Measurements from ENCODE around the gene CHAF1A. TPM values are rescaled to one million over a fixed set of nuclear protein-coding genes. Genes with fewer than 3 reads are reported as not detected.

CHAF1A gene, protein sequence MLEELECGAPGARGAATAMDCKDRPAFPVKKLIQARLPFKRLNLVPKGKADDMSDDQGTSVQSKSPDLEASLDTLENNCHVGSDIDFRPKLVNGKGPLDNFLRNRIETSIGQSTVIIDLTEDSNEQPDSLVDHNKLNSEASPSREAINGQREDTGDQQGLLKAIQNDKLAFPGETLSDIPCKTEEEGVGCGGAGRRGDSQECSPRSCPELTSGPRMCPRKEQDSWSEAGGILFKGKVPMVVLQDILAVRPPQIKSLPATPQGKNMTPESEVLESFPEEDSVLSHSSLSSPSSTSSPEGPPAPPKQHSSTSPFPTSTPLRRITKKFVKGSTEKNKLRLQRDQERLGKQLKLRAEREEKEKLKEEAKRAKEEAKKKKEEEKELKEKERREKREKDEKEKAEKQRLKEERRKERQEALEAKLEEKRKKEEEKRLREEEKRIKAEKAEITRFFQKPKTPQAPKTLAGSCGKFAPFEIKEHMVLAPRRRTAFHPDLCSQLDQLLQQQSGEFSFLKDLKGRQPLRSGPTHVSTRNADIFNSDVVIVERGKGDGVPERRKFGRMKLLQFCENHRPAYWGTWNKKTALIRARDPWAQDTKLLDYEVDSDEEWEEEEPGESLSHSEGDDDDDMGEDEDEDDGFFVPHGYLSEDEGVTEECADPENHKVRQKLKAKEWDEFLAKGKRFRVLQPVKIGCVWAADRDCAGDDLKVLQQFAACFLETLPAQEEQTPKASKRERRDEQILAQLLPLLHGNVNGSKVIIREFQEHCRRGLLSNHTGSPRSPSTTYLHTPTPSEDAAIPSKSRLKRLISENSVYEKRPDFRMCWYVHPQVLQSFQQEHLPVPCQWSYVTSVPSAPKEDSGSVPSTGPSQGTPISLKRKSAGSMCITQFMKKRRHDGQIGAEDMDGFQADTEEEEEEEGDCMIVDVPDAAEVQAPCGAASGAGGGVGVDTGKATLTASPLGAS
- polyA plus RNA-seq (2013, experiment 1 of 2): 70.0 TPM
- polyA plus RNA-seq (2013, experiment 2 of 2): 65.6 TPM

DNA sequence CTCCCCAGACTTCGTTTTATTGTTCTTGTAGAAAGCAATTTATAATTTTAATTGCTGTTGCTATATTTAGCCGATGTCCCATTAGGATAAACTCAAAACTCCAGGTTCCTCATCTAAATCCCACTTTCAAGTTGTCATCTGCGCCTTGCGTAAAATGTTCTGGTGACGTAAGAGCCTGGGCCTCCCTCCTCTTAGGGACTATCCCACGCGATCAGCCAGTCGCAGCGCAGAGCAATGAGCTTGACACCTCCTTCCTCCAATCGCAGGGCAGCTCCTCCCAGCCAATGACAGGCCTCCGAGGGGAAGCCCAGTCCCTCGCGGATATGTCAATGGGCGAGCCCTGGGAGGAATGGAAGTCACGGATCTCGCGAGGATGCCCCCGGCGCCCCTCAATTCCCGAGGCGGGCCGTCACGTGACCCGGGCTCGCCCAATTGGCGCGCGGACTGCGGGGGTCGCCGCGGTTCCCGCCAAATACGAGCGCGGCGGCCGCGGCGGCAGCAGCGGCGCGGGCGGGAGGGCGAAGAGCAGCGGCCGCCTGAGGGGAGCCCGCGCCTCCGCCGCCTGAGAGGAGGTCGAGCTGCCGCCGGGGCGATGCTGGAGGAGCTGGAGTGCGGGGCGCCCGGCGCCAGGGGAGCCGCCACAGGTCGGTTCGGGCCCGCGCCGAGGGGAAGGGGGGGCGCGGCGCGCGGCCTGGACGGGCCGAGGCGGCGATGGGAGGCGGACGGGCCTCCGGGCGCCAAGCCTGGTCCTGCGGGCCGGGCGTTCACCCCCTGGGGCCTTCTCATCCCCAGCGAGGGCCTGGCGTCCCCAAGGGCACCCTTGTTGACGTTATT lies at the start of gene CHAF1A:
CHAF1A (plus strand) TSS at position 470 of the 834 bp plus-strand sequence; CDS start at position 593, 123 bp downstream.
- Histone ChIP-seq H3K36me3 (ENCODE audit: insufficient read depth, low read length) (peaks cover 34% of the 10 kb centered on the region), H3K27me3 (ENCODE audit: insufficient read depth, low read length) (no peaks in the 10 kb centered on the region), H3K4me3 (ENCODE audit: low read length) (peak within 1 kb of the TSS; percentile 89), H3K27ac (ENCODE audit: low read depth, low read length) (peak within 1 kb of the TSS; percentile 93), H3K9ac (ENCODE audit: low read depth, low read length) (peak within 1 kb of the TSS; percentile 99), H3K9me3 (ENCODE audit: insufficient read depth, low read depth, low read length) (no peaks in the 10 kb centered on the region), H3K4me1 (ENCODE audit: insufficient read depth, low read length) (peaks cover 25% of the 10 kb centered on the region)
- WGBS: 1% methylated on average over 83 of the region's 84 CpGs

DNA sequence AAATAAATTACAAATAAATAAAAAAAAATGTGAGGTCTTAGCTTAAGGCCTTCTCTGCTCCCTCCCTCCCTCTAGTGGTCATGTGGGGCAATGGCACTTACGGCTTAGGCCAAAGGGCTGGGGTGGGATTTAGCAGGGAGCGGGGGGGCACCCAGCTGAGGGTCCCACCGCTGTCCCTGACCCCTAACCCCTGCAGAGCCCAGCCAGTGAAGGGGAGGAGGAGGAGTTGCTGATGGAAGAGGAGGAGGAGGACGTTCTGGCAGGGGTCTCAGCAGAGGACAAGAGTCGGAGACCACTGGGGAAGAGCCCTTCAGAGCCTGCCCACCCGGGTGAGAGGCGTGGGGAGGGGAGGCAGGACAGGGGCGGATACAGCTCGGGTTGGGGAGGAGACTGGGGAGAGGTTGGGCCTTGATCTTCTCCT lies 49.7 kb upstream of the CHAF1A start:
- Histone ChIP-seq H3K27me3 (ENCODE audit: insufficient read depth, low read length) (no peaks in the 10 kb centered on the region), H3K9ac (ENCODE audit: low read depth, low read length) (no peak overlapping the region), H3K4me1 (ENCODE audit: insufficient read depth, low read length) (no peaks in the 10 kb centered on the region), H3K9me3 (ENCODE audit: insufficient read depth, low read depth, low read length) (no peaks in the 10 kb centered on the region), H3K27ac (ENCODE audit: low read depth, low read length) (no peak overlapping the region), H3K4me3 (ENCODE audit: low read length) (no peak overlapping the region), H3K36me3 (ENCODE audit: insufficient read depth, low read length) (peaks cover 38% of the 10 kb centered on the region)
- WGBS: 63% methylated on average over 8 of the region's 9 CpGs

DNA sequence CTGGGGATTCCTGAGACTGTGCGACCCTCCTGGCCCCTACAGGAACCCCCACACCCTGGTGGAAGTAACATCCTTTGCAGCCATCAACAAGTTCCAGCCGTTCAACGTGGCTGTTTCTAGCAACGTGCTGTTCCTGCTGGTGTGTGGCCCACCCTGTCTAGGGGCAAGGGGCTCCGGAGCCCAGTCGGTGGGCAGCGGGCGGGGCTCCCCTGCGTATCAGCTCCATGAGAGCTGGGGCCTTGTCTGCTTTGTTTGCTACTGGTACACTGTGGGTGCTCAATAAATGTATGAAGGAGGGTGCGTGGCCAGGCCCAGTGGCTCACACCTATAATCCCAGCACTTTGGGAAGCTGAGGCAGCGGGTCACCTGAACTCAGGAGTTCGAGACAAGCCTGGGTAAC lies 48.2 kb upstream of the CHAF1A start:
- no peaks in the 10 kb centered on the region for H3K9me3 ChIP-seq (ENCODE audit: insufficient read depth, low read depth, low read length)
- H3K27ac ChIP-seq (ENCODE audit: low read depth, low read length): no peak overlapping the region
- H3K4me3 ChIP-seq (ENCODE audit: low read length): no peak overlapping the region
- 94% methylated on average over 12 of the region's 12 CpGs for WGBS
- no peaks in the 10 kb centered on the region for H3K27me3 ChIP-seq (ENCODE audit: insufficient read depth, low read length)
- no peaks in the 10 kb centered on the region for H3K4me1 ChIP-seq (ENCODE audit: insufficient read depth, low read length)
- H3K36me3 ChIP-seq (ENCODE audit: insufficient read depth, low read length): peaks cover 42% of the 10 kb centered on the region
- no peak overlapping the region for H3K9ac ChIP-seq (ENCODE audit: low read depth, low read length)

DNA sequence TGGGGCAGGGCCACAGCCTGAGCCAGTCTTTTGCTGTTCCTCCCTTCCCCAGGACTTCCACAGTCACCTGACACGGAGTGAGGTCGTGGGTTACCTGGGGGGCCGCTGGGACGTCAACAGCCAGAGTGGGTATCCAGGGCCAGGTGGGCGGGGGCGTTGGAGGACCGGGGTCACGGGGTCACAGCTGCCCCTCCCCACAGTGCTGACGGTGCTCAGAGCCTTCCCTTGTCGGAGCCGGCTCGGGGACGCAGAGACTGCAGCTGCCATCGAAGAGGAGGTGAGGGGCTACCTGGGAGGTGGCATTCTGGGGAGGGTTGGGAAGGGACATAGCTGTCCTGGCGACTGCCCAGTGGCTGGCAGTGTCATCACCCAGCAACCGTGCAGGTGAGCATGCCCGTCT lies 47.5 kb upstream of the CHAF1A start:
- no peaks in the 10 kb centered on the region for H3K4me1 ChIP-seq (ENCODE audit: insufficient read depth, low read length)
- WGBS: 93% methylated on average over 17 of the region's 17 CpGs
- no peak overlapping the region for H3K27ac ChIP-seq (ENCODE audit: low read depth, low read length)
- H3K36me3 ChIP-seq (ENCODE audit: insufficient read depth, low read length): peaks cover 44% of the 10 kb centered on the region
- no peak overlapping the region for H3K4me3 ChIP-seq (ENCODE audit: low read length)
- H3K9me3 ChIP-seq (ENCODE audit: insufficient read depth, low read depth, low read length): no peaks in the 10 kb centered on the region
- H3K9ac ChIP-seq (ENCODE audit: low read depth, low read length): no peak overlapping the region
- no peaks in the 10 kb centered on the region for H3K27me3 ChIP-seq (ENCODE audit: insufficient read depth, low read length)

DNA sequence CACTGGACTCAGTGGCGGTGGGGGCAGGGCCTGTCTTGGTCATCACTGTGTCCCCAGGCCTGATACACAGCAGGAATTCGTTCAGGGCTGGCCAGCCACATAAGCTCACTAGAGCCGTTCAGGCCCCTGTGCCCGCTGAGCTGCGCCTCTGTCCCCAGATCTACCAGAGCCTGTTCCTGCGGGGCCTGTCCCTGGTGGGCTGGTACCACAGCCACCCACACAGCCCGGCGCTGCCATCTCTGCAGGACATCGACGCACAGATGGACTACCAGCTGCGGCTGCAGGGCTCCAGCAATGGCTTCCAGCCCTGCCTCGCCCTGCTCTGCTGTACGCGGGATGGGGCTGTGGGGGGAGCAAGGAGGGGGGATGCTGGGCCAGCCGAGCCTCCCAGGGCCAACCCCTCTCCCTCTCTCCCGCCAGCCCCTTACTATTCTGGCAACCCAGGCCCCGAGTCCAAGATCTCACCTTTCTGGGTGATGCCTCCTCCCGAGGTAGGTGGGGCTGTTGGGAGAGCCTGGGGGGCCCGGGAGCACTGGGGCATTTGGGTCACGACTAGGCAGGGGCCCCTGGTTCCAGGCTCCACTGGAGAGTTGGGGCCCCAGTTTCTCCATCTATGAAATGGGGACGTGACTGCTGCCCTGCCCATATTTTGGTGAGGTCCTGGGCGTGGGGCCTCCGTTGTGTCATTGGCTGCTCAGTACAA lies 45.2 kb upstream of the CHAF1A start:
- 95% methylated on average over 23 of the region's 23 CpGs for WGBS
- Histone ChIP-seq H3K9me3 (ENCODE audit: insufficient read depth, low read depth, low read length) (no peaks in the 10 kb centered on the region), H3K36me3 (ENCODE audit: insufficient read depth, low read length) (peaks cover 49% of the 10 kb centered on the region)

DNA sequence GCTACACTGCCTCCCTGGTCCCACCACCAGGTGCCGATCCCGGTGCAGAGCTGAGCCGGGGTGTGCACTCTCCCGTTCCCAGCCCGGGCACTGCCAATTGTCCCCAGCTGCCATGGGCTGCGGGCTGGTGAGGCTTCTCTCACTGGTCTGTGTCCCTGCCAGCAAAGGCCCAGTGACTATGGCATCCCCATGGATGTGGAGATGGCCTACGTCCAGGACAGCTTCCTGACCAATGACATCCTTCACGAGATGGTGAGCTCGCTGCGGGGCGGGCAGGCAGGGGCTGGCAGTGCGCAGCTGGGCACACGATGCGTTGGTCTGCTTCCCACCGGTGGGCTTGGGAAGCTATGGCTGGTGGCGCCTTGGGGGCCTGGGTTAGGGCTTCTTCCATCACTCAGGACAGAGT lies 44.5 kb upstream of the CHAF1A start:
- Histone ChIP-seq H3K4me3 (ENCODE audit: low read length) (no peak overlapping the region), H3K36me3 (ENCODE audit: insufficient read depth, low read length) (peaks cover 51% of the 10 kb centered on the region), H3K9me3 (ENCODE audit: insufficient read depth, low read depth, low read length) (no peaks in the 10 kb centered on the region), H3K9ac (ENCODE audit: low read depth, low read length) (no peak overlapping the region), H3K4me1 (ENCODE audit: insufficient read depth, low read length) (no peaks in the 10 kb centered on the region), H3K27ac (ENCODE audit: low read depth, low read length) (no peak overlapping the region), H3K27me3 (ENCODE audit: insufficient read depth, low read length) (no peaks in the 10 kb centered on the region)
- 94% methylated on average over 16 of the region's 16 CpGs for WGBS

More for the DNA sequence above, 45.2 kb upstream of the CHAF1A start:
- Histone ChIP-seq H3K4me3 (ENCODE audit: low read length) (no peak overlapping the region), H3K4me1 (ENCODE audit: insufficient read depth, low read length) (no peaks in the 10 kb centered on the region), H3K27ac (ENCODE audit: low read depth, low read length) (no peak overlapping the region), H3K9ac (ENCODE audit: low read depth, low read length) (no peak overlapping the region), H3K27me3 (ENCODE audit: insufficient read depth, low read length) (no peaks in the 10 kb centered on the region)

DNA sequence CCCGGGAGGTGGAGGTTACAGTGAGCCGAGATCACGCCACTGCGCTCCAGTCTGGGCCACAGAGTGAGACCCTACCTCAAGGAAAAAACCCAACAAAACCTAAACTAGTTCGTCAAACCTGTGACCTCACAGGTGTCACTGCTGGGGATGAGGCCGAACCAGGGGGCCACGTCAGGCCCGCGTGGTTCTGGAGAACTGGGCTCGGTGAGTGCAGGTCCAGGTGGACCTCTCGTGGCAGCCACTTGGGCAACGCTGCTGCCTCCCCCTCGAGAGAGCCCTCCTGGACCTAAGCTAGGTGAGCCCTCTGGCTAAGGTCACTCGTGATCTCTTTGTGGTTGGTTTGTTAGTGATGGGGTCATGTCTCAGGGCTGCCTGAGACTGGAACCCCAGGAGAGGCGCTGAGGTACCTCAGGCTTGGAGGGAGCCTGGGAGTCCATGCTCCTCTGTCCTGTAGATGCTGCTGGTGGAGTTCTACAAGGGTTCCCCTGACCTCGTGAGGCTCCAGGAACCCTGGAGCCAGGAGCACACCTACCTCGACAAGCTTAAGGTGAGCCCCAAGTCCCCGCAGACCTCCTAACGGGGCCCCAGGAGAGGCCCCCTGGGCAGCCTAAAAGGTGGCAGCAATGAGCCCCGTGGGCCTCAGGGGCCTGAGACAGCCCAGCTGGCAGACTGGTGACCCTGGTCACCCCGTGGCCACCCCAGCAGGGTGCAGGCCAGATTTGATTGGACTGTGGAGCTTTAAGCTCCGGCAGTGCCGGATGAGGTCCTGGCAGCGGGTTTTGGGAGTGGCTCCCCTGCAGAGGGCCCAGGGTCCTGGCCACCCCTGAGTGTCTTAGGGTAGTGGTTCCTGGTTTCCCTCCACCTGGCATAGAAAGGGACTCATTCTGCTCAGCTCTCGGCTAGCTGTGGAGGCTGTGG lies 43.5 kb upstream of the CHAF1A start:
- no peaks in the 10 kb centered on the region for H3K4me1 ChIP-seq (ENCODE audit: insufficient read depth, low read length)
- peaks cover 53% of the 10 kb centered on the region for H3K36me3 ChIP-seq (ENCODE audit: insufficient read depth, low read length)
- H3K4me3 ChIP-seq (ENCODE audit: low read length): no peak overlapping the region
- no peaks in the 10 kb centered on the region for H3K9me3 ChIP-seq (ENCODE audit: insufficient read depth, low read depth, low read length)
- 94% methylated on average over 25 of the region's 25 CpGs for WGBS
- H3K27me3 ChIP-seq (ENCODE audit: insufficient read depth, low read length): no peaks in the 10 kb centered on the region
- H3K9ac ChIP-seq (ENCODE audit: low read depth, low read length): no peak overlapping the region
- no peak overlapping the region for H3K27ac ChIP-seq (ENCODE audit: low read depth, low read length)

DNA sequence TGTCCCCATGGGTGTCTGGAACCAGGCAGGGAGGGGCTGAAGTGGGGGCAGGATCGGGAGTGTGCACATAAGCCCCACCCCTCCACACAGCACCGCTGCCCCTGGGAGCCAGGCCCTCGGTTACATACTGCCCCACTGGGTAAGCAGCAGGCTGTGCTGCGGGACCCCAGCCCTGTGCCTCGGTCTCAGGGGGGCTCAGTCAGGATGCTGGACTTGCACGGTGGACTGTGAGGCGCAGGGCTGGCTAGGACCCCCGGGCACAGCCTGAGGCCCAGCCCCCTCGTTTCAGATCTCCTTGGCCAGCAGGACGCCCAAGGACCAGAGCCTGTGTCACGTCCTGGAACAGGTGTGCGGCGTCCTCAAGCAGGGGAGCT lies 42.8 kb upstream of the CHAF1A start:
- Histone ChIP-seq H3K9ac (ENCODE audit: low read depth, low read length) (no peak overlapping the region), H3K9me3 (ENCODE audit: insufficient read depth, low read depth, low read length) (no peaks in the 10 kb centered on the region), H3K4me1 (ENCODE audit: insufficient read depth, low read length) (no peaks in the 10 kb centered on the region), H3K4me3 (ENCODE audit: low read length) (no peak overlapping the region), H3K36me3 (ENCODE audit: insufficient read depth, low read length) (peaks cover 51% of the 10 kb centered on the region), H3K27ac (ENCODE audit: low read depth, low read length) (no peak overlapping the region), H3K27me3 (ENCODE audit: insufficient read depth, low read length) (no peaks in the 10 kb centered on the region)
- WGBS: 91% methylated on average over 13 of the region's 13 CpGs

DNA sequence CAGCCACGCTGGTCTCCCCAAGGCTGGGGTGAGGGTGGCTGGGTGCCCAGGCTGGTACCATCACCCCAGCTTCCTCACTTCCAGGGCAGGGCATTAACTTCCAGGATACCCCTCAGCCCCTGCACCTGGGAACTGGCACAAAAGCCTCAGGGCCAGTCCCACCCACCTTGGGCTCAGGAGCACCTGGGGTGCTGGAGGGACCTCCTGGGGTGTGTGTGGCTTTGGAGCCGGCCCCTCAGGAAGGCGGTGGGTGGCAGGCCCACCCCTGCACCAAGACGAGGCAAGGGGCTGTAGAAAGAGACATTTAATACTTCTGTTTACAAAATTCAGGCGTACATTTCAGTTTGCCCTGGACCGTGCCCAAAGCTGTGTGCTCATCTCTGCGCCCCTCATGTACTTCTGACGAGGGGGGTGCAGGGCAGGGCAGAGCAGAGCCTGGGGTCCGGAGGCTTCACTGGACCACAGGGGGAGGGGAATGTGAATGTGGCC lies 42.3 kb upstream of the CHAF1A start:
- 92% methylated on average over 9 of the region's 9 CpGs for WGBS

More for the DNA sequence above, 42.3 kb upstream of the CHAF1A start:
- H3K4me1 ChIP-seq (ENCODE audit: insufficient read depth, low read length): no peaks in the 10 kb centered on the region
- no peaks in the 10 kb centered on the region for H3K27me3 ChIP-seq (ENCODE audit: insufficient read depth, low read length)
- H3K4me3 ChIP-seq (ENCODE audit: low read length): no peak overlapping the region
- H3K36me3 ChIP-seq (ENCODE audit: insufficient read depth, low read length): peaks cover 51% of the 10 kb centered on the region
- H3K9ac ChIP-seq (ENCODE audit: low read depth, low read length): no peak overlapping the region; the same call in 1 of the 2 replicates
- H3K9me3 ChIP-seq (ENCODE audit: insufficient read depth, low read depth, low read length): no peaks in the 10 kb centered on the region
- no peak overlapping the region for H3K27ac ChIP-seq (ENCODE audit: low read depth, low read length)
